Tibial nerve (tissue), 3 donors: ENCODE data around the gene CTSV.
"Not testable (repeated sequence)": the region's sequence is repeated elsewhere in the genome, so short reads cannot be mapped to it uniquely, and the experiment has no call there.

Experiments used
- POLR2A ChIP-seq, 2 donors: fragments of 450-650 bp; IDR thresholded peaks; one replicate each; pipeline ENCODE4 v1.6.1; 2017; ENCODE audit warnings: antibody characterized with exemption in 2 of 2, mild to moderate bottlenecking in 2 of 2, moderate library complexity in 2 of 2
- TF ChIP-seq, protein P1 (sequence below), 5 experiments: fragments of 200-600 bp in 3 of 5; fragments of 450-650 bp in 2 of 5; sonication (generic) in 3 of 5; IDR thresholded peaks; one replicate each; pipeline ENCODE4 v1.5.1; 2016 to 2019; ENCODE audit warnings: antibody characterized with exemption in 5 of 5, mild to moderate bottlenecking in 3 of 5, moderate library complexity in 2 of 5

DNA sequence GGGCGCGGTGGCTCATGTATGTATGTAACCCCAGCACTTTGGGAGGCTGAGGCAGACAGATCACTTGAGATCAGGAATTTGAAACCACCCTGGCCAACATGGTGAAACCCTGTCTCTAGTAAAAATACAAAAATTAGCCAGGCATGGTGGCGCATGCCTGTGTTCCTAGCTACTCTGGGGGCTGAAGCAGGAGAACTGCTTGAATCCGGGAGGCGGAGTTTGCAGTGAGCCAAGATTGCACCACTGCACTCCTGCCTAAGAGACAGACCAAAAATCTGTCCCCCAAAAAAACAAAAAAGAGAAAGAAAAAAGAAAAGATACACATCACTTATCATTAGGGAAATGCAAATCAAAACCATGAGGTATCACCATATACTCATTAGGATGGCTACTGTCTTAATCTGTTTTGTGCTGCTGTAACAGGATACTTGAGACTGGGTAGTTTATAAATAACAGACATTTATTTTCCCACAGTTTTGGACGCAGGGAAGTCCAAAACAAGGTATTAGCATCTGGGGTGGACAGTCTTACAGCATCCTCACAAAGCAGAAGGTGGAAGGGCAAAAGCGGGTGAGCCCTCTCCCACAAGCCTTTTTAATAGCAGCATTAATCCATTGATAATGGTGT, 55.3 kb downstream of the CTSV start:
- TF ChIP-seq, protein P1, sequence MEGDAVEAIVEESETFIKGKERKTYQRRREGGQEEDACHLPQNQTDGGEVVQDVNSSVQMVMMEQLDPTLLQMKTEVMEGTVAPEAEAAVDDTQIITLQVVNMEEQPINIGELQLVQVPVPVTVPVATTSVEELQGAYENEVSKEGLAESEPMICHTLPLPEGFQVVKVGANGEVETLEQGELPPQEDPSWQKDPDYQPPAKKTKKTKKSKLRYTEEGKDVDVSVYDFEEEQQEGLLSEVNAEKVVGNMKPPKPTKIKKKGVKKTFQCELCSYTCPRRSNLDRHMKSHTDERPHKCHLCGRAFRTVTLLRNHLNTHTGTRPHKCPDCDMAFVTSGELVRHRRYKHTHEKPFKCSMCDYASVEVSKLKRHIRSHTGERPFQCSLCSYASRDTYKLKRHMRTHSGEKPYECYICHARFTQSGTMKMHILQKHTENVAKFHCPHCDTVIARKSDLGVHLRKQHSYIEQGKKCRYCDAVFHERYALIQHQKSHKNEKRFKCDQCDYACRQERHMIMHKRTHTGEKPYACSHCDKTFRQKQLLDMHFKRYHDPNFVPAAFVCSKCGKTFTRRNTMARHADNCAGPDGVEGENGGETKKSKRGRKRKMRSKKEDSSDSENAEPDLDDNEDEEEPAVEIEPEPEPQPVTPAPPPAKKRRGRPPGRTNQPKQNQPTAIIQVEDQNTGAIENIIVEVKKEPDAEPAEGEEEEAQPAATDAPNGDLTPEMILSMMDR (IDR thresholded peaks at IDR 0.05): not testable (repeated sequence)
- not testable (repeated sequence) for TF ChIP-seq POLR2A (IDR thresholded peaks at IDR 0.05)
